Right atrium auricular region (tissue), 2 donors: ENCODE data around the gene CDC20. TPM values are rescaled to one million over a fixed set of nuclear protein-coding genes. Genes with fewer than 3 reads are reported as not detected.

ENCODE experiments used
- DNase-seq: peaks from one replicate; pipeline ENCODE4 v3.0.0-alpha.2; 2019; ENCODE audit warnings: low spot score
- H3K27ac ChIP-seq, 2 donors: fragments of 200-600 bp; sonication (generic); 1 replicate in 1 of 2; 2 replicates in 1 of 2; pipeline ENCODE4 v1.5.1; 2016 to 2019
- H3K27me3 ChIP-seq, 2 donors: fragments of 200-600 bp; sonication (generic); one replicate each; pipeline versions ENCODE4 v1.5.1 to v1.6.0; 2017 to 2019
- H3K36me3 ChIP-seq: fragments of 200-600 bp; sonication (generic); one replicate; pipeline ENCODE4 v1.5.1; 2016
- H3K4me1 ChIP-seq, 2 donors: fragments of 200-600 bp; sonication (generic); one replicate each; pipeline versions ENCODE4 v1.5.1 to v1.6.0; 2017 to 2019
- H3K4me3 ChIP-seq, 2 donors: fragments of 200-600 bp; sonication (generic); 1 replicate in 1 of 2; 2 replicates in 1 of 2; pipeline ENCODE4 v1.5.1; 2017 to 2019; ENCODE audit warnings: mild to moderate bottlenecking in 1 of 2, moderate library complexity in 1 of 2
- H3K9me3 ChIP-seq, 2 donors: fragments of 200-600 bp; sonication (generic); one replicate each; pipeline ENCODE4 v1.5.1; 2019
- total RNA-seq, 2 donors: library from RNA; depleted of rRNA; stranded (reverse); fragments of >200 nt; gene quantifications; one replicate each; pipeline ENCODE4 v1.1.0, GENCODE V29; 2016
- TF ChIP-seq, protein P1 (sequence below), 2 donors: fragments of 200-600 bp; sonication (generic); IDR thresholded peaks; one replicate each; pipeline ENCODE4 v1.5.1; 2019; ENCODE audit warnings: antibody characterized with exemption in 2 of 2

CDC20 gene
- total RNA-seq, 2 donors from 2014 or later, result 0.63 to 2.5 TPM

- Histone ChIP-seq H3K27me3 (no peaks in the 10 kb centered on the region), H3K4me1 (peaks cover 0 to 27% of the 10 kb centered on the region in 2 donors), H3K36me3 (no peaks in the 10 kb centered on the region), H3K4me3 (no peak overlapping the region), H3K27ac (peak overlapping the region; percentile 33 to 69), H3K9me3 (no peaks in the 10 kb centered on the region)
- TF ChIP-seq, protein P1, sequence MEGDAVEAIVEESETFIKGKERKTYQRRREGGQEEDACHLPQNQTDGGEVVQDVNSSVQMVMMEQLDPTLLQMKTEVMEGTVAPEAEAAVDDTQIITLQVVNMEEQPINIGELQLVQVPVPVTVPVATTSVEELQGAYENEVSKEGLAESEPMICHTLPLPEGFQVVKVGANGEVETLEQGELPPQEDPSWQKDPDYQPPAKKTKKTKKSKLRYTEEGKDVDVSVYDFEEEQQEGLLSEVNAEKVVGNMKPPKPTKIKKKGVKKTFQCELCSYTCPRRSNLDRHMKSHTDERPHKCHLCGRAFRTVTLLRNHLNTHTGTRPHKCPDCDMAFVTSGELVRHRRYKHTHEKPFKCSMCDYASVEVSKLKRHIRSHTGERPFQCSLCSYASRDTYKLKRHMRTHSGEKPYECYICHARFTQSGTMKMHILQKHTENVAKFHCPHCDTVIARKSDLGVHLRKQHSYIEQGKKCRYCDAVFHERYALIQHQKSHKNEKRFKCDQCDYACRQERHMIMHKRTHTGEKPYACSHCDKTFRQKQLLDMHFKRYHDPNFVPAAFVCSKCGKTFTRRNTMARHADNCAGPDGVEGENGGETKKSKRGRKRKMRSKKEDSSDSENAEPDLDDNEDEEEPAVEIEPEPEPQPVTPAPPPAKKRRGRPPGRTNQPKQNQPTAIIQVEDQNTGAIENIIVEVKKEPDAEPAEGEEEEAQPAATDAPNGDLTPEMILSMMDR (IDR thresholded peaks at IDR 0.05), result no peak
- no peak for DNase-seq
These were observed 14.5 kb downstream of the CDC20 start for GRCh38 chr1:43373066-43373940.

DNA sequence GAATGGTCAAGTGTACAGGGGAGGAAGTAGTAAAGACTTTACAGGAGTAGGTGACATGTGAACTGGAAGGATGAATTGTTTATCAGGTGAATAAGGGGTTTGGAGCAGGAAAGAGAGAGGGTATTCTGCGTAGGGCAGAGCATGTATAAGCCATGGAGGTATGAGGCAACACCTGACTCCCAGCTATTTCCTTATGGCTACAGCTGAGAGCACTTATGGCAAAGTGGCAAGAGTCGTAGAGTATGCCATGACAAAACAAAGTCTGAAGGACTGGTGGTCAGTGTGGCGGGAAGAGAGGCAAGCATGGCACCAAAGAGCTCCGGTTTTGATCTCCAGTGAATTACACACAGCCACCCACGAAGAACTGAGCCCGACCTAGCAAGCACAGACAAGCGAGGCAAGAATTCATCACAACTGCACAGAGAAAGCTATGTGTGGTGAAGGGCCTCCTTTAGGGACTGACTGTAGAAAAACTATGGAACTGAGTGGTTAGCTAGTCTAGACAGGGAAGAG lies 18.0 kb downstream of the CDC20 start:
- peaks cover 0 to 24% of the 10 kb centered on the region in 2 donors for H3K4me1 ChIP-seq
- TF ChIP-seq, protein P1 (IDR thresholded peaks at IDR 0.05), result no peak
- H3K9me3 ChIP-seq, result no peaks in the 10 kb centered on the region
- no peak for DNase-seq
- no peak overlapping the region for H3K27ac ChIP-seq
- H3K27me3 ChIP-seq, result no peaks in the 10 kb centered on the region
- H3K36me3 ChIP-seq, result no peaks in the 10 kb centered on the region
- no peak overlapping the region for H3K4me3 ChIP-seq

- no peaks in the 10 kb centered on the region for H3K9me3 ChIP-seq
These were observed 19.1 kb downstream of the CDC20 start for GRCh38 chr1:43377831-43378230.

DNA sequence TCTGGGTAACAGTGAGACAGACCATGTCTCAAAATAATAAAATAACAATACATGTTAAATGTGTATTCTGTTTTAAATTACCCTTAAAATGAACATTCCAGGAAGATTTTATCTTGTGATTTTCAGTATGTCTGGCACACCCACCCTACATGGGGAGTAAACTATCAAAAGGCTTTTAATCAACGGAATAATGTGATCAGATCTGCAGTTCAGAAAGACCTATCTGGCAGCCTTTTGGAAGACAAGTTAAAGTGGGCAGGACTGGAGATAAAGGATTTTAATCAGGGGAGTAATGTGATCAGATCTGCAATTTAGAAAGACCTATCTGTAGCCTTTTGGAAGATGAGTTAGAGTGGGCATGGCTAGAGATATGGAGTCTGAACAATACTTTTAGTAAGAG lies 20.7 kb downstream of the CDC20 start:
- no peak overlapping the region for H3K27ac ChIP-seq
- no peak overlapping the region for H3K4me3 ChIP-seq
- peaks cover 19% of the 10 kb centered on the region for H3K36me3 ChIP-seq
- no peak for DNase-seq
- no peaks in the 10 kb centered on the region for H3K9me3 ChIP-seq
- H3K4me1 ChIP-seq, result peaks cover 0 to 26% of the 10 kb centered on the region in 2 donors
- no peaks in the 10 kb centered on the region for H3K27me3 ChIP-seq
- TF ChIP-seq, protein P1 (IDR thresholded peaks at IDR 0.05), result no peak

More at GRCh38 chr1:43377831-43378230, 19.1 kb downstream of the CDC20 start:
- TF ChIP-seq, protein P1 (IDR thresholded peaks at IDR 0.05), result no peak
- peaks cover 0 to 28% of the 10 kb centered on the region in 2 donors for H3K4me1 ChIP-seq
- H3K36me3 ChIP-seq, result peaks cover 3% of the 10 kb centered on the region
- H3K27me3 ChIP-seq, result no peaks in the 10 kb centered on the region
- H3K27ac ChIP-seq, result no peak overlapping the region
- H3K4me3 ChIP-seq, result no peak overlapping the region
- DNase-seq, result no peak

GRCh38 chr1:43381612-43382011 lies 22.8 kb downstream of the CDC20 start:
- Histone ChIP-seq H3K27ac (peak overlapping the region in 1 of 2 donors; percentile 13), H3K4me1 (peaks cover 0 to 26% of the 10 kb centered on the region in 2 donors), H3K9me3 (no peaks in the 10 kb centered on the region), H3K36me3 (peaks cover 40% of the 10 kb centered on the region), H3K27me3 (no peaks in the 10 kb centered on the region), H3K4me3 (no peak overlapping the region)
- DNase-seq, result no peak
- TF ChIP-seq, protein P1 (IDR thresholded peaks at IDR 0.05), result no peak
